Upper lobe of left lung (tissue), 6 donors: Measurements from ENCODE around the gene TJP2. TPM values are rescaled to one million over a fixed set of nuclear protein-coding genes. Genes with fewer than 3 reads are reported as not detected.
A peak's percentile ranks its signal among the peaks of the same experiment; 100 is the strongest.

ENCODE experiments used
- ATAC-seq, 2 donors: fragments of 200-7000 bp; cut with Tn5 transposase; one replicate each; pipeline ENCODE4 v1.9.1; 2022; ENCODE audit warnings: mild to moderate bottlenecking in 2 of 2, moderate library complexity in 2 of 2; ENCODE audit not compliant: low FRiP score in 2 of 2
- DNase-seq, 2 donors: peaks; one replicate each; pipeline ENCODE4 v3.0.0-alpha.2; 2019 to 2020
- H3K27ac ChIP-seq, 4 donors: fragments of 200-600 bp; sonication (generic); one replicate each; pipeline ENCODE4 v1.5.1; 2016 to 2019
- H3K27me3 ChIP-seq, 4 donors: fragments of 200-600 bp; sonication (generic); one replicate each; pipeline ENCODE4 v1.5.1; 2017 to 2019
- H3K36me3 ChIP-seq, 4 donors: fragments of 200-600 bp; sonication (generic); one replicate each; pipeline ENCODE4 v1.5.1; 2016 to 2019
- H3K4me1 ChIP-seq, 4 donors: fragments of 200-600 bp; sonication (generic); one replicate each; pipeline ENCODE4 v1.5.1; 2018 to 2019
- H3K4me3 ChIP-seq, 4 donors: fragments of 200-600 bp; sonication (generic); one replicate each; pipeline ENCODE4 v1.5.1; 2017 to 2019; ENCODE audit warnings: mild to moderate bottlenecking in 2 of 4, moderate library complexity in 1 of 4
- H3K9me3 ChIP-seq, 4 donors: fragments of 200-600 bp; sonication (generic); one replicate each; pipeline ENCODE4 v1.5.1; 2018 to 2019
- EP300 ChIP-seq, 4 donors: sonication (generic); formaldehyde crosslinking; IDR thresholded peaks; one replicate each; pipeline ENCODE4 v1.5.1; 2017; ENCODE audit warnings: antibody characterized with exemption in 4 of 4, control low read depth in 2 of 4
- POLR2A ChIP-seq, 4 donors: fragments of 450-650 bp; IDR thresholded peaks; one replicate each; pipeline ENCODE4 v1.5.1; 2016 to 2017; ENCODE audit warnings: antibody characterized with exemption in 4 of 4, mild to moderate bottlenecking in 2 of 4
- POLR2AphosphoS5 ChIP-seq, 2 donors: sonication (generic); formaldehyde crosslinking; IDR thresholded peaks; one replicate each; pipeline ENCODE4 v1.5.1; 2017; ENCODE audit warnings: antibody characterized with exemption in 2 of 2
- WGBS, 2 donors: methylation state at CpG; one replicate each; pipeline ENCODE4 v1.1.5; 2017 to 2018; 5-methylcytosine and 5-hydroxymethylcytosine counted together
- total RNA-seq, 6 donors: library from RNA; depleted of rRNA in 4 of 6; stranded (reverse); fragments of >200 nt in 4 of 6; gene quantifications; one replicate each; pipeline versions ENCODE4 v1.1.0 to v1.2.1, GENCODE V29; 2016 to 2021
- TF ChIP-seq, protein P1 (sequence below), 6 experiments: fragments of 450-650 bp in 4 of 6; fragments of 200-600 bp in 2 of 6; sonication (generic) in 2 of 6; IDR thresholded peaks; one replicate each; pipeline ENCODE4 v1.5.1; 2016 to 2019; ENCODE audit warnings: antibody characterized with exemption in 6 of 6
- donor health status: DM: no; HTN: no; CAD: no; lungs with moderate emphysema.
- donor health status: DM: no; HTN: yes; CAD: no; lungs with severe emphysema.

TJP2 gene
- total RNA-seq, 6 donors from 2014 or later, result 98.3 to 270 (median 185) TPM

- no peak for DNase-seq
- H3K4me3 ChIP-seq, result no peak overlapping the region
- peaks cover 0 to 3% (median 0%) of the 10 kb centered on the region in 4 donors for H3K27me3 ChIP-seq
- WGBS, 2 donors, result 89% methylated on average over 7 to 9 of the region's 9 CpGs
- ATAC-seq, result no peak
- peaks cover 0 to 5% (median 0%) of the 10 kb centered on the region in 4 donors for H3K4me1 ChIP-seq
- no peaks in the 10 kb centered on the region for H3K36me3 ChIP-seq
- no peaks in the 10 kb centered on the region for H3K9me3 ChIP-seq
- no peak overlapping the region for H3K27ac ChIP-seq
- TF ChIP-seq POLR2AphosphoS5 (IDR thresholded peaks at IDR 0.05) (no peak), EP300 (IDR thresholded peaks at IDR 0.05) (no peak), POLR2A (IDR thresholded peaks at IDR 0.05) (no peak)
- TF ChIP-seq, protein P1, sequence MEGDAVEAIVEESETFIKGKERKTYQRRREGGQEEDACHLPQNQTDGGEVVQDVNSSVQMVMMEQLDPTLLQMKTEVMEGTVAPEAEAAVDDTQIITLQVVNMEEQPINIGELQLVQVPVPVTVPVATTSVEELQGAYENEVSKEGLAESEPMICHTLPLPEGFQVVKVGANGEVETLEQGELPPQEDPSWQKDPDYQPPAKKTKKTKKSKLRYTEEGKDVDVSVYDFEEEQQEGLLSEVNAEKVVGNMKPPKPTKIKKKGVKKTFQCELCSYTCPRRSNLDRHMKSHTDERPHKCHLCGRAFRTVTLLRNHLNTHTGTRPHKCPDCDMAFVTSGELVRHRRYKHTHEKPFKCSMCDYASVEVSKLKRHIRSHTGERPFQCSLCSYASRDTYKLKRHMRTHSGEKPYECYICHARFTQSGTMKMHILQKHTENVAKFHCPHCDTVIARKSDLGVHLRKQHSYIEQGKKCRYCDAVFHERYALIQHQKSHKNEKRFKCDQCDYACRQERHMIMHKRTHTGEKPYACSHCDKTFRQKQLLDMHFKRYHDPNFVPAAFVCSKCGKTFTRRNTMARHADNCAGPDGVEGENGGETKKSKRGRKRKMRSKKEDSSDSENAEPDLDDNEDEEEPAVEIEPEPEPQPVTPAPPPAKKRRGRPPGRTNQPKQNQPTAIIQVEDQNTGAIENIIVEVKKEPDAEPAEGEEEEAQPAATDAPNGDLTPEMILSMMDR (IDR thresholded peaks at IDR 0.05), result no peak
These were observed 91.8 kb downstream of the TJP2 start for GRCh38 chr9:69265891-69266290.

DNA sequence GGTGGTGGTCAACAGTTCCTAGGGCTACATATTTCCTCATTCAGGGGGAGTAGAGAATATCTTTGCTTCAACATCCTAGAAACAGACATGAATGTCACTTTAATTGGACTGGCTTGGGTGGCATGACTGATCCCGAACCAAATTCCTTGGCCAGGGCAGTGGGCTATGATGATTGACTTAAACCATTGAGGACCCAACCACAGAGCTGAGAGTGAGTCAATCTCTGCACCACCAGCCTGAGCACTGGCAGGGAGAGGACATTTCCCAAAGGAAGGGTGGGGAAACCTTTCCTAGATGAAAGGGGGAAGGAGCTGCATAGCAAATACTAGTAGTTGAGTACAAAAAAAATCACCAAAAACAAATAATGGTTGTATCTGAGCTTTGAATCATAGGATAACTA, 98.1 kb downstream of the TJP2 start:
- no peak overlapping the region for H3K4me3 ChIP-seq
- H3K27me3 ChIP-seq, result peaks cover 0 to 3% (median 0%) of the 10 kb centered on the region in 4 donors
- H3K4me1 ChIP-seq, result peaks cover 0 to 3% (median 0%) of the 10 kb centered on the region in 4 donors
- DNase-seq (no peak), ATAC-seq (no peak)
- peaks cover 0 to 3% (median 0%) of the 10 kb centered on the region in 4 donors for H3K9me3 ChIP-seq
- H3K27ac ChIP-seq, result no peak overlapping the region
- no peaks in the 10 kb centered on the region for H3K36me3 ChIP-seq
- TF ChIP-seq EP300 (IDR thresholded peaks at IDR 0.05), result no peak
- TF ChIP-seq, protein P1 (IDR thresholded peaks at IDR 0.05), result no peak
- TF ChIP-seq POLR2A (IDR thresholded peaks at IDR 0.05), result no peak
- TF ChIP-seq POLR2AphosphoS5 (IDR thresholded peaks at IDR 0.05), result no peak
- 82 to 83% methylated on average over 1 of the region's 1 CpG for WGBS, 2 donors

- H3K27ac ChIP-seq, result no peak overlapping the region
- no peaks in the 10 kb centered on the region for H3K27me3 ChIP-seq
- H3K4me1 ChIP-seq, result peaks cover 0 to 3% (median 0%) of the 10 kb centered on the region in 4 donors
- peaks cover 0 to 3% (median 0%) of the 10 kb centered on the region in 4 donors for H3K9me3 ChIP-seq
- H3K36me3 ChIP-seq, result no peaks in the 10 kb centered on the region
- ATAC-seq (no peak), DNase-seq (no peak)
- WGBS, 2 donors, result 49 to 65% methylated on average over 4 of the region's 4 CpGs
- no peak for TF ChIP-seq POLR2A (IDR thresholded peaks at IDR 0.05)
- TF ChIP-seq, protein P1 (IDR thresholded peaks at IDR 0.05), result no peak
- no peak for TF ChIP-seq EP300 (IDR thresholded peaks at IDR 0.05)
- no peak for TF ChIP-seq POLR2AphosphoS5 (IDR thresholded peaks at IDR 0.05)
- H3K4me3 ChIP-seq, result no peak overlapping the region
These were observed 99.1 kb downstream of the TJP2 start for GRCh38 chr9:69273161-69273560.

DNA sequence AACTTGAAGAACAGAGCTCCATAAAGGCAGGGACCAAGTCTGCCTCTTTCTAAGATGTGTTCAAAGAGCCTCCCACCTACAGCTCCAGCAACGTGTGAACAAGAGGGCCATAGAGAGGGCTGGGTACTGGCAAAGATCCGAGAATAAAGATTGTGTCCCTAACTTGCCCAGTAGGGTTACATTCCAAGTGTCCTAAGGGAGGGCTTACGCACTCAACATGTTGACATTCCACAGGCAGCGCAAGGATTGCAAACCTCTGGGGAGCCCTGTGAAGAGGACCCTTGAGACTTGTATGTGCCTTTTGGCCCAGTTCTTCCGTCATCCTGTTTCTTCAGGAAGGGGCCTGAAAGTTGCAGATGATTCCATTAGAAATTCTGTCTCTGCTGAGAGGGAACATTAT, 102.7 kb downstream of the TJP2 start:
- no peak overlapping the region for H3K4me3 ChIP-seq
- peaks cover 0 to 3% (median 0%) of the 10 kb centered on the region in 4 donors for H3K4me1 ChIP-seq
- 75 to 76% methylated on average over 5 of the region's 5 CpGs for WGBS, 2 donors
- peak; percentile 72 to 94 for ATAC-seq
- DNase-seq, result peak in 1 of 2 donors; percentile 84
- H3K27me3 ChIP-seq, result no peaks in the 10 kb centered on the region
- peak; percentile 80 to 81 for TF ChIP-seq POLR2AphosphoS5 (IDR thresholded peaks at IDR 0.05)
- TF ChIP-seq, protein P1 (IDR thresholded peaks at IDR 0.05), result peak in 1 of 6 experiments; percentile 50
- peak in 2 of 4 donors; percentile 67 to 97 for TF ChIP-seq EP300 (IDR thresholded peaks at IDR 0.05)
- no peak for TF ChIP-seq POLR2A (IDR thresholded peaks at IDR 0.05)
- H3K9me3 ChIP-seq, result peaks cover 0 to 3% (median 0%) of the 10 kb centered on the region in 4 donors
- no peaks in the 10 kb centered on the region for H3K36me3 ChIP-seq
- peak overlapping the region in 1 of 4 donors; percentile 42 for H3K27ac ChIP-seq
